Erythroblast (primary cell): ENCODE measurements around the gene OGFOD1.
A peak's percentile ranks its signal among the peaks of the same experiment; 100 is the strongest.

Experiments used
- DNase-seq, 2 experiments: peaks; one replicate each; lab custom pipeline; 2025; lab: John Stamatoyannopoulos, UW
- GATA1 ChIP-seq: IDR thresholded peaks from 2 replicates; pipeline ENCODE4 v1.6.1; 2011; ENCODE audit warnings: low read depth, mild to moderate bottlenecking, control low read depth, low read length, moderate library complexity
- POLR2A ChIP-seq: IDR thresholded peaks from 2 replicates; pipeline ENCODE4 v1.6.1; 2011; ENCODE audit warnings: mild to moderate bottlenecking, low read length

Gene OGFOD1

GRCh38 chr16:56421976-56422669, 29.2 kb upstream of the OGFOD1 start:
- no peak for TF ChIP-seq GATA1
- TF ChIP-seq POLR2A = no peak
- DNase-seq = no peak

GRCh38 chr16:56422896-56423441, 28.4 kb upstream of the OGFOD1 start:
- DNase-seq = peak in 1 of 2 experiments; percentile 14
- TF ChIP-seq GATA1 (no peak), POLR2A (no peak)

- peak; percentile 67 to 86 for DNase-seq
- TF ChIP-seq GATA1 = no peak
- TF ChIP-seq POLR2A = no peak
Observed at GRCh38 chr16:56423584-56424403, 27.6 kb upstream of the OGFOD1 start.

GRCh38 chr16:56424404-56424764, 27.0 kb upstream of the OGFOD1 start:
- no peak for TF ChIP-seq POLR2A
- no peak for TF ChIP-seq GATA1
- DNase-seq = peak in 1 of 2 experiments; percentile 57

- peak; percentile 66 to 76 for DNase-seq
Observed at GRCh38 chr16:56424791-56425438, 26.4 kb upstream of the OGFOD1 start.

GRCh38 chr16:56425439-56425832, 25.9 kb upstream of the OGFOD1 start, which contains the start of gene AMFR:
TSS of gene AMFR (minus strand) at chr16:56425545. CDS start at chr16:56425327, 218 bp downstream.
- TF ChIP-seq POLR2A = peak; percentile 18
- no peak for TF ChIP-seq GATA1
- DNase-seq = peak; percentile 91 to 95

More at GRCh38 chr16:56424791-56425438, 26.4 kb upstream of the OGFOD1 start:
- TF ChIP-seq POLR2A = peak; percentile 22
- TF ChIP-seq GATA1 = no peak

GRCh38 chr16:56426585-56426984, 24.8 kb upstream of the OGFOD1 start:
- DNase-seq = peak in 1 of 2 experiments; percentile 15
- TF ChIP-seq POLR2A (no peak), GATA1 (no peak)

GRCh38 chr16:56428091-56428490, 23.3 kb upstream of the OGFOD1 start:
- TF ChIP-seq GATA1 (no peak), POLR2A (no peak)
- peak in 1 of 2 experiments; percentile 28 for DNase-seq

GRCh38 chr16:56436258-56436657, 15.1 kb upstream of the OGFOD1 start:
- TF ChIP-seq POLR2A = no peak
- no peak for TF ChIP-seq GATA1
- no peak for DNase-seq

GRCh38 chr16:56438038-56438437, 13.3 kb upstream of the OGFOD1 start:
- no peak for TF ChIP-seq GATA1
- no peak for TF ChIP-seq POLR2A
- DNase-seq = peak; percentile 59 to 82

- DNase-seq = no peak
- no peak for TF ChIP-seq GATA1
- TF ChIP-seq POLR2A = no peak
Observed at GRCh38 chr16:56447286-56447685, 4.1 kb upstream of the OGFOD1 start.

GRCh38 chr16:56448005-56448404, 3.3 kb upstream of the OGFOD1 start:
- no peak for DNase-seq
- no peak for TF ChIP-seq POLR2A
- TF ChIP-seq GATA1 = no peak

- DNase-seq = peak; percentile 41 to 69
Observed at GRCh38 chr16:56450275-56450985, 924 bp upstream of the OGFOD1 start.

More at GRCh38 chr16:56450275-56450985, 924 bp upstream of the OGFOD1 start:
- no peak for TF ChIP-seq POLR2A
